Stimulated activated CD8-positive, alpha-beta memory T cell treated with anti-CD3 and anti-CD28 coated beads, Interleukin-15, amount 100 ng/mL, for 24 hours (primary cell): Measurements from ENCODE around the gene QKI.

Experiments
- DNase-seq: peaks from one replicate; pipeline ENCODE4 v3.0.0-alpha.2; 2020; ENCODE audit warnings: low read depth

The QKI gene

DNA sequence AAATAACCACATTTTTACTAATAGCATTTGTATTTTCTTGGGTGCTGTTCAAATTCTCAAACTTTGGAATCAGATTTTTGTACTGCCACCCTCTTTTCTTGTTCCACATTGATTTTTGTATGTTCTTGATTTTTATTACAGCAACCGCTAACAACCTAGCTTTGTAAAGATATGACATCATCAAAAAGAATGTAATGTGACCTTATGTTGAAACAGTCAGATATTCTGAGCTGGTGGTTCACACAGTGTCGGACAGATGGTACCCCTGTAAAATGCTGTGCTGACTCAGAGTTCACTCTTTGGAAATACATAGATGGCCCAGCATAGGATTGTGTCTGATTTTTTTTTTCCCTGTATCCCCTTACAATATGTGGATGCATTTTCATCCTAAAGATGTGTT lies 118.9 kb downstream of the QKI start:
- no peak for DNase-seq

DNA sequence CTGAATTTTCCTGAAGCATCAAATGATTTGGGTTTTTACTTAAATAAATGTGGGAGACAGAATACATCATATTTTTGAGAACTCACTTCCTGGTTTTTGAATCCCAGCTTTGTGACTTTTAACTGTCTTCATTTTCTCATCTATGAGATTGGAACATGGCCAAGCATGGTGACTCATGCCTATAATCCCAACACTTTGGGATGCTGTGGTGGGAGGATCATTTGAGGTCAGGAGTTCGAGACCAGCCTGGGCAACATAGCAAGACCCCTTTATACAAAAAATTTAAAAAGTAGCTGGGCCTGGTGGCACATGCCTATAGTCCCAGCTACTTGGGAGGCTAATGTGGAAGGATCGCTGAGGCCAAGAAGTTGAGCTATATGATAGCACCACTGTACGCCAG lies 122.3 kb downstream of the QKI start:
- DNase-seq, result no peak

DNA sequence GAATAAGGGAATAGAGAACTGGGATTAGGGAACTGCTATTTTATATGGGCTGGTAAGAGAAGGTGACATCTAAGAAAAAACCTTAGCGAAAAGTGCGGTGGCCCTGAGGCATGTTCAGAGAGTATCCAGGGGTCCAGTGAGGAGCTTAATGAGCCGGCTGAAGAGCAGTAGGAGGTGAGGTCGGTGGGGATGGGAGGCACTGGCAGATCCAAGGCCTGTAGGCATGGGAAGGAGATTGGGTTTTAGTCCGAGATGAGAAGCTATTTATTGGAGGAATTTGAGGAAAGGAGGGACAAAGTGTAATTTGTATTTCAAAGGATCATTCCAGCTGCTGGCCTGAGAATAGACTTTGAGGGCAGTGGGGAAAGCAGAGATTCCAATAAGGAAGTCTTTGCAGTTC lies 123.8 kb downstream of the QKI start:
- no peak for DNase-seq

DNA sequence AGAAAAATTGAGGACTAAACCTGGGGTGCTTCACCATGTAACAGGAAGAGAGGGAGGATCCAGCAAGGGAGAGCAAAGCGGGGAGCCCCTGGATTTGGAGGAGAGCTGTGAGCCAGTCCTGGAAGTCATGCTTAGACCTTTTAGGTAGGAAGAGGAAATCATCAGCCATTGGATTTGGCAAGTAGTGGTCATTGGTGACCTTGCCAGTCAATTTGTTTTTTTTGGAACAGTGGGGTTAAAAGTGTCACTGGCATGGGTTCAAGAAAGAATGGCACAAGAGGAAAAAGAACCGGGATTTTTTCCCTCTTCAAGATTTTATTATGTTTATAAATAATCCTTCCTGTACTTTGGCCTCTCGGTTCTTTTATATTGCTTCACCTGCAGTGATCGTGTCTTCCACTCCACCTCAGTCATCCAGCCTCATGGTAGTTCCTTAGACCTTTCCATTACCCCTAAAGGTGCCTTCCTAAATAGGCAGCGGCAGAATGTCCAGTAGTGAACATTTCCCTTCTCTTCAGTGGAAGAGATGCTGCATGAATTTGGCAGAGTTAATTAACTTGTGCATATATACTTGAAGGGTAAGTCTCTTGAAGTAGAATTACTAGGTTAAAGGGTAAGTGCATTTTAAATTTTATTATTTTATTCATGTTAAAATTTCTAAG lies 124.7 kb downstream of the QKI start:
- DNase-seq, result no peak

DNA sequence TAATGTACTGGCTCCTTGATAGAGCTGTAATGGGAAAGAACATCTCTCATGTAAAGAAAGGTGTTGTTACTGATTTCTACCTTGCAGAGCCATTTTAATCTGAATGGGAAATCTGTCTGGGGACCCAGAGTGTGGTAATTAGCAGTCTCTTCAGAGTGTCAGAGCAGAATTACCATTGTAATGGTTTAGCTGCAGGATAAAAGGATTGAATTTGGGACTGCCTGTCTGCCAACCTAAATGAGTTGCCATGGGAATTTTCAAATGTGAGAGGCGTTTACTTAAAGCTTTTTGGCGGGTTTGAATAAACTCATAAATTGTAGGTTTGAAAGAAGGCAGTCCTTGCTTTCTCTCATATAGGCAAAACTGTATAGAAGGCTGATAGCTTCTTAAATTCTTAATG lies 128.8 kb downstream of the QKI start:
- no peak for DNase-seq

DNA sequence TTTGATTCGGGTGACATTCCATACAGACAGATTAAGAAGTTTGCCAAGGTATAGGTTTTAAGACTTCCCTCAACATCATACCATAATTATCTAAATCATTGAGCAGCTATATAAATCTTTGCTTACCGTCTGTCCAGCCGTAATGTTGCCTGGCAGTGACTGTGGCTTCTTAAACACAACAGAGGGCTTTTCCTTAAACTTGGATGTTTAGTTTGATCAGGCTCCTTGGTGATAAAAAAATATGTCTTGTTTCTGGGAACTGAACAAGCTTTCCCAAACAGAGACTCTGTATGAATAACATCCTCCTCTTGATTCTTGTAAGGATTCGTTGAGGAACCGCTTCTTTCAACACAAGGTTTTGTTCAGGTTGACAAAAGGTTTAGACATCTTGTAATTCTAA lies 130.9 kb downstream of the QKI start:
- DNase-seq, result no peak

DNA sequence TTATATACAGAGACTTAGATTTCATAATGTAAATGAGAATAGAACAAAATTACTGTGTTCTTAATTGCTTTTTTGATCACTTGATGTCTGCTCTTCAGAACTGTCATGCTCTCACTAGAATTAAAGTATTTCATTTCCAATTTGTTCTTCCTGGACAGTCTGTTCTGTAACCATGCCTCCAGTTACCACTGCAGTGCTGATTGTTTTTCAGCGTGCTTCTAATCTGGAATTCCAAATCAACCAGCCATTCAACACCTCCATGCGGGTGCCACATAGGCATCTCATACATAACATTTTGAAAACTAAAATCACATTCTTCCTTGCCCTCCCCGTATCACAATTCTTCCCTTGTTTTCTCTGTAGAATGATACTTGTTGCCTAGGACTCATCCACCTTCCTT lies 132.8 kb downstream of the QKI start:
- no peak for DNase-seq

DNA sequence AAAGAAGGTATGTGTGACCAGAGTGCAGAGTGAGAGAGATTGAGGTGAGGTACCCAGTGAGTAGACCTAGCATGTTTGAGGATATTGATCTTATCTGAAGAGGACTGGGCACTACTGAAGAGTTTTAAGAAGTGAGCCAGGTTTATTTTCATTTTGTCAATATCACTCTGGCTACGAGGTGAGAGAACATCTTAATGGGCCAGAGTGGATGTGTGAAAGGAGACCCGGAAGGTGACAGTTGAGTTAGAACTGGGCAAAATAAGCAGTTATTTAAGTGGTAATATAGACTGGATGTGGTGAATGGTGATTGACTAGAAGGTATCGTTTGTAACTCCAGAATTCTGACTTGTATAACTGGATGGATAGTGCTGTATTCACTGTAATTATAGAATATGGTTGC lies 134.1 kb downstream of the QKI start:
- no peak for DNase-seq

DNA sequence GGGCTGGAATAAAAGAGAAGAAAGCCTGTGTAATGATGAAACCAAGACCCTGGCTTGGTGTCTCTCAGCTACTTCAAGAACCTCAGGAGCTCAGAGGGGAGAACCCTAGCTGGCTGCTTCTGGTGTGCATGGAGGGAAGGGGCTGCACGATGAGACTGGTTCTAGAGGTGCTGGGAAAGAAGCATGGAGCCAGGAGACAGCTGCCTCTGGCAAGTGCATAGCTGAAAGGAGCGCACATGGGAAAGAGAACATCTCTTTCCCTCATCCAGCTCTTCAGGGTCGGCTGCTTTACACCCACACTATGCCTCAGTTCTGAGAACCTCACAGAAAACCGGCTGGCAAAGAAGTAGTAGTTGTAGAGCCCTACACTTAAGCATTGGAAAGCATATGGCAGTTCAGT lies 139.5 kb downstream of the QKI start:
- no peak for DNase-seq

DNA sequence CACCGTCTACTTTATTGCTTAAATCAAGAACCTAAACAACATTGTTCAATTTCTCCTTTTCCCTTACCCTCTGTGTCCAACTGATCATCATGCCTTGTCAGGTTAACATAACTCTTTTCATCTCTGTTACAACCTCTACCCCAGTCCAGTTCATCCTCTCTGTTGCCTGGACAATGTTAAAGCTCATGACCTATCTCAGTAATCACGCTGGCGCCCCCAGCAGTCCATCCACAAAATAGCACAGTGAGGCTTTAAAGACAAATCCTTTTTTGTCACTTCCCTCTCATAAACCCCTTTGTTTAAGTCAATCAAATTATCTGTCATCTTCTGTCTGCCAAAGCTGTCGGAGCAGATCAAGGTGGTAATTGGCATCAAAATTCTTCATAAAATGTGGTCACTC lies 140.1 kb downstream of the QKI start:
- DNase-seq, result no peak

DNA sequence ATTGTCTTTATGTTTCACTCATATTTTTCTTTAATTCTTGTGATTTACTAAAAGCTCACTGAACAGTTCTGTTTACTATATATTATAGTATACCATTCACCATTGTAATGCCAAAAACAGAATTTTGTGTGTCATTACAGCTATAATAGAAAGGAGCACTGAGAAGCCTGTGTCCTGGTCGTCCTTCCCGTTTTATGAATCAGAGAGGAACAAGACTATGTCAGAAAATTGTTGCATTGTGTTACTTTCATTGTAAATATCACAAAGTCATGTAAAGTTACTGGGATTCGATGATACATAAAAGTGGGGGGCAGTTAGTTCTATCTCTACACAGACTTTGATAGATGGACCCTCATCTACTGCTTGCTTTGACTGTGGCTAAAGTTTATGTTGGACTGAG lies 145.1 kb downstream of the QKI start:
- DNase-seq, result no peak

DNA sequence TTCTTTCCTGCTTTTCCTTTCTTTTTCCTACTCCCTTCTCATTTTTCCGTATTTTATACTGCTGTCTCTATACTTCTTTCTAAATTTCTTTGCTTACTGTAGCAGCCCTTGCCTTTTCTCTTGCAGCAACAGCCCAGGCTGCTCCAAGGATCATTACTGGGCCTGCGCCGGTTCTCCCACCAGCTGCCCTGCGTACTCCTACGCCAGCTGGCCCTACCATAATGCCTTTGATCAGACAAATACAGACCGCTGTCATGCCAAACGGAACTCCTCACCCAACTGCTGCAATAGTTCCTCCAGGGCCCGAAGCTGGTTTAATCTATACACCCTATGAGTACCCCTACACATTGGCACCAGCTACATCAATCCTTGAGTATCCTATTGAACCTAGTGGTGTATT lies 148.8 kb downstream of the QKI start:
- DNase-seq, result no peak

DNA sequence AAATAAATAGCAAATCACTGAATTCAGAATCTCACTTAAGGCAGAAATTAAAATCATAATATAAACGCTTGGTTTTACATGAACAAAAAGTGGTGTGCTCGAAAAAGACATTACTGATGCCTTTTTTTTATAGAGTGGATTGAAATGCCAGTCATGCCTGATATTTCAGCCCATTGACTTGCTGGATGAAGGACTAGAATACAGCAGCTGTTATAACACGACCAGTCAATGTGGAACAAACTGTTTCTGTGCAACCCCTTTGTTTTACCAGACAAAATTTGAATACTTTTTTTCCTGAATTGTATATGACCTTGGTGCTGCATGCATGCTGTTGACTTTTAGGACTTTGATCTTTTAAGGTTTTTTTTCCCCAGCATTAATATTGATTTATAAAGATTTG lies 150.0 kb downstream of the QKI start:
- no peak for DNase-seq

DNA sequence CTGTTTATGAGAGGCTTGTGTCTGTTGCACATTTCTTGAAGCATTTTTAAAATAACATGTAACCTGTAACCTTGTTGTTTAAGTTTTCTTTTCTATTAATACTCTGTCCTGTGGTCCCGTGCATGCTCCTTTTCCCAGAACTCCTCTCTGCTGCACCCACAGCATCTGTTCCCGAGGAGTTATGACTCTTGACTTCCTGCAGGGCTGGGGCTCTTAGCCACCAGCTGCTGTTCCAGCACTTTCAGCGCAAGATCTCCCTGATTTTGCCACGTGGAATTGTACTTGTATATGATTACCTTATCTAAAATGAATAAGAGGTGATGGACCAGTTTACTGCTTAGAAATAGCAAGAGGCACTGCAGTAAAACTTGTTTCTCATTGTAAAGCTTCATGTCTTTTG lies 150.6 kb downstream of the QKI start:
- DNase-seq, result no peak

DNA sequence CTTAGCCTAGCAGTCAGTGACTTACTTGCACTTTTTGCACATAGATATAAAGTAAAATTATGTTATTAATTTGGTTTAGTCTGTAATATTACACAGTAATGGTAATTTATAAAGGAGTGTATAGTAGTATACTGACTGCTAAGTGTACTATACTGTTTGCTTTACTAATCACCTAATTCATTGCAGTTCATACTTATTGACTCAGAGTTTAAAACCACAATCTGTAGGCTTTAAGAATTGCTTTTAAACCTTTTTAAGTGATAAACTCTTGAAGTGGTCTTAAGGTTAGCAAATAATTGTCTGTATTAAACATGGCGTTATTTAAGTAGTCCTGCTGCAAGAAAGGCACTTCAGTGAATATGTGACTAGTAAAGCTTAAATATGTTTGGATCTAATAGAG lies 151.5 kb downstream of the QKI start:
- no peak for DNase-seq

DNA sequence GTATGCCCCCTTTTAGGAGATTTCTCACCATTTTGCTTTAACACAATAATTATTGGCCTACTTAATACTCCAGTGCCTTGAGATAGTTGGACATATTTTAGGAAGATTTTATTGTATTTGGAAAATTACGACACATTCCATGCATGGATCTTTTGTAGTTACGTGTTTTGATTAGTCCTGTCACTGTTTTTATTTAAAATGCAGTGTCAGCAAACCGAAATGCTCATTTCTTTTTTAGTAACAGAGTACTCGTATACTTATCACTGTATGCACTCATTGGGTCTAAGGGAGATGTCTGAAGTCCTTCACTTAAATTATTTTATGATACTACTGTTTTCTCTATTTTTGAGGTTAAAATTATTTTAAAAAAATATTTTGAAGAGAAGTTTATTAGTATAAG lies 153.8 kb downstream of the QKI start:
- no peak for DNase-seq

DNA sequence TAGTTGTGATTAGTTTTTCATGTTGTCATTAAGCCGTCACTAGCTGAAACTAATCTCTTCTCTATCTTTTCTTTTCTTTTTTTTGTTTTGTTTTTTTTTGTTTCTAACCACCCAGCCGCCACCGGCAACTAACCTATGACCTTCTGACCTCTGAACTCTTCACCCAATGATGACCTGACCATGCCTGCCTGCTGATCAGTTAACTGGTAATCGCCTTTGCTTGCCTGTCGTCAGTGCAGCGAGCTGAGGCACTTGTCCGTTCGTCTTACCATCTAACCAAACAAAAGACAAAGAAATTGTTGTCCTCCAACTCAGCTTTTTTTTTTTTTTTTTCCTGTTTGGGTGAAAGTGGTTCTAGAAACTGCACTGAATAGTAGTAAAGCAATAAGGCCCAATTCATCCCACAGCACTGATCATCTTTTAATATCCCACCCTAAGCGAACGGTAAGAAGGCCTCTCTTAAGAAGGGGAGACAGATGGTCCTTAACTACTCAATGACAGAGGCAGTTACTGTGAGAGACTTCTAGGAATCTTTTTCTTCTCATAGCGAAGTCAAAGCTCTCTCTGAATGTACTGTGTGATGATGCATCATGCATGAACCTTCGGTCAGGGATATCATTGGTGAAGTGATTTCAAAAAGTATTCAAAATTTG lies 156.2 kb downstream of the QKI start:
- DNase-seq, result no peak

DNA sequence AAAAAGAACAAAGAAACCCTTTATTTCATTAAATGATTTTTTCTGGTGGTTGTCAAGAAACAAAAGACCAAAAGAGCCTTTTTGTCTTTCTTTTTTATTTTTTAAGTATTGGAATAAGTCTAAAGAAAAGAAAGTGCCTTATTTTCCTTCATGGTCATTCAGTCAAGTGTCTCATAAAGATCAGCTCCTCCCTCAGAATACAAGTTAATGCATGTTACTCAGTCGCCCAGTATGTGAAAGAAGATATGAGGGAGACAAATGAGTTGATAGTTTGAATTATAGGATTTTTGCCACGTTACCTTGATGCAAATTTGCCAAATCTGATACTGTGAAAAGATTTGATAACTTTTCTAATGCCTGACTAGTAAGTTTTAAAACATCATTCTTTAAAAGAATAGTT lies 157.2 kb downstream of the QKI start:
- no peak for DNase-seq

DNA sequence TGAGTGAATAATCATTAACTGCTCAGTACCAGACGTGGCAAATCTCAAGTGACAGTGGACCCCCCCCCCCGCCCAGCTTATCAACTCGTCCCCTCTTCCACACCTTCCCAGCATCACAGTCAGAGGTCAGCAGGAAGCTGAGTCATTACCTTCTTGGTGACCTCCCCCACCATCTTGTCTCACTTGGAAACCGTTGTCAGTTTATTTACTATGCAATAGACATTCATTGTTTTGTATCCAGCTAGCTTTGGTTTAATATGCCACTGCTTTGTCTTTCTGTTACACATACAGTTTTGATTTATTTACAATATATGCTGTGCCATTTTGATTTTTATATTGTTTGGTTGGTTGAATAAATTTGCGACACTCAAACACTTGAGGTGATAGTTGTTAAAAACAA lies 158.1 kb downstream of the QKI start:
- no peak for DNase-seq

DNA sequence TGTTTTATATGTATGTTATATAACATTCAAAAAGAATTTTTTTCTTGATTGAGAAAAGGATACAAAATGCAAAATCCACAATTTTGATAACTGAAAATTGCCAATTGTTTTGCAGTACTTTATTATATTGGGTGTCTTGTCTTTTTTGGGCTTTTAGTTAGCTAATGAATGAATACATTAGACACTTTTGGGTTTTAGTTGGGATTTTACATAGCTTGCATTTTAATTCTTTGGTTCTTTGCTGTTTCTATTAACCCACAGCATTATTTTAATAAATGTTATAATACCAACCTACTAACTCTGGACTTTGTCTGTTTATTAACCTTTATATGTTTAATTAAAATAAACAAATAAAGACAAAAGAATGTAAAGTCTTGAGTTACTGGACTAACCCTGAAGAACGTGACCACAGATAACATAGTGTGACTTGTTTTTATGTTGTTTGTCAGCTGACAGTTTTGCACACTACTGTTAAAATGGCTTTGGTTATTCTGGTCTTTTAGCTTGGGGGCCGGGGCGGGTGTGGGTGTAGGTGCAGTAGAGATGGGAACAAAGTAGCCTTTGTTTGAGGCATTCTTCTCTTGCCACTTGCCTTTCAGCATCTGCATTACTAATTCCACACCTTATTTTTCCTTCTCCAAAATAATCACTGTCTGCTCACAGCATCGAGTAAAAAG lies 159.1 kb downstream of the QKI start:
- DNase-seq, result no peak

DNA sequence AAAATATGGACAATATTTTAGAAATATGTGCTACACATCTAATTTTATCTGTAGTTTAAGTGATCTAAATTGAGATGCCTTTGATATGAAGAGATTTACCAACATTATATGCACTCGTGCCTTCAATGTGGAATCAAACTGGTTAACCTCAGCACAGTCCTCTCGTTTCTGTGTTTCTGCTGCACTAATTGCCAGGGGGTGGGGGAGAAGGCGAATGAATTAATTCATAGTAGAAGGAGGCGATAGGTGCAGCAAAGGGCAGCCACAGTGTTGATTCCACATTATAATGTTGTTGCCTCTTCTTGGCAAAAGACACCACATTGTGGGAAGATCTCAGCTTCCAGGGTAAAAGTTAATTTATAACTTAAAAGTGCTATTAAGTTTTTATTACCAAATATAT lies 161.6 kb downstream of the QKI start:
- DNase-seq, result no peak

DNA sequence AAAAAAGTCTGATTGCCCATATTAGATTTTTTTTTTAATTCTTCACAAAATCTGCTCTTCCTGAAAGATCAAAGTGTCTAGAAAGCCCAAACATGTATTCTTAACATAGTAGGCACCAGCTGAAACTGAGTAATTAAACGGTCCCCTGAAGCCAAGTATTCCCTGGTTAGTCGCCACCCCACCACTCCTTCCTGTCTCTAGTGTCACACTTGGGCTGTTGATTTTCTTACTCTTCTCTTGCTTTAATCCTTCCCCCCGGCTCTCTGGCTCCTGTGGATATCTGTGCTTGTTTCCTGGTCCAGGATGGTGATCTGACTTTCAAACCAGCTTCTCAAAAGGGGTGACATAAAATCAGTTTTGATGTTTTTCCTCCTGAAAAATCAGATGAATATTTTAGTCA lies 162.9 kb downstream of the QKI start:
- DNase-seq, result no peak

DNA sequence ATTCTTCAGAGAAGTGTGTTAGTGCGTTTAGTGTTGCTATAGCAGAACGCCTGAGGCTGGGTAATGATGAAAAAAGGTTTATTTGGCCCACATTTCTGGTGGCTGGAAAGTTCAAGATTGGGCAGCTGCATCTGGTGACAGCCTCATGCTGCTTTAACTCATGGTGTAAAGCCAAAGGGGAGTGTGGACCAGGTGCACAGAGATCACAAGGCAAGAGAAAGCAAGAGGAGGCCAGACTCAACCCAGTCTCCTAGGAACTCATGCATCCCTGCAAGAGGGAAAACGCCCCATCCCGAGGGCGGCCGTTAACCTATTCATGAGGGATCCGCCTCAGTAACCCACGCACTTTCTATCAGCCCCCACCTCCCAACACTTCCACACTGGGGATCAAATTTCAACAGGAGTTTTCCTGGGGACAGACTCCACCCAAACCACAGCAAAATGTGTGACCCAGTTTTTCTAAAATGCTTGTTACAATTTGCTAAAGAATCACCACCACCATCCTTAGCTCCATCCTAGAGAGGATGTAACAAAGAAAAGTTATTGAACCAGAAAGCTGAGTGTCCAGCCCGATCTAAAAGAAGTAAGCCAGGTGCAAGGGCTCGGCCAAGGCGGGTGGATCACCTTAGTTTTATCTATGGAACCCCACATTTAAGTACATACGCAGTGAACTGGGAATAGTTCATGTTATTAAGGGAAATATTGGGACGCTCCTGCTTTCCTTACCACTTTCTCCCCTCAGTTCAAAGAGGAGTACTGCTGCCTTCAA lies 164.8 kb downstream of the QKI start:
- DNase-seq, result no peak
